ENCODE data around the gene ZBED3. TPM values are rescaled to one million over a fixed set of nuclear protein-coding genes. Genes with fewer than 3 reads are reported as not detected.

Gene ZBED3
- total RNA-seq, 4 donors from 2014 or later: 5.4 to 15.0 (median 8.9) TPM

- WGBS: 99% methylated on average over 4 of the region's 4 CpGs
- intact Hi-C loops (cut with DNase I): no loop called here
- no peak for DNase-seq (ENCODE audit: extremely low spot score)
Measured at GRCh38 chr5:77028631-77029375, 58.3 kb downstream of the ZBED3 start.

GRCh38 chr5:77024490-77024889, 62.6 kb downstream of the ZBED3 start:
- Histone ChIP-seq H3K27me3 (peaks cover 0 to 5% (median 0%) of the 10 kb centered on the region in 4 donors), H3K36me3 (no peaks in the 10 kb centered on the region), H3K4me1 (peaks cover 0 to 3% (median 2%) of the 10 kb centered on the region in 4 donors), H3K27ac (replicated peaks in 1 of 4) (no peak overlapping the region), H3K4me3 (no peak overlapping the region), H3K9me3 (no peaks in the 10 kb centered on the region)
- intact Hi-C loops (cut with DNase I): no loop called here
- no peak for DNase-seq (ENCODE audit: extremely low spot score)
- WGBS: 88% methylated on average over 1 of the region's 1 CpG
- no peak for TF ChIP-seq CTCF (IDR thresholded peaks at IDR 0.05)

More at GRCh38 chr5:77028631-77029375, 58.3 kb downstream of the ZBED3 start:
- no peak overlapping the region for H3K27ac ChIP-seq (replicated peaks in 1 of 4)
- H3K4me1 ChIP-seq: peaks cover 9 to 37% (median 29%) of the 10 kb centered on the region in 4 donors
- no peaks in the 10 kb centered on the region for H3K9me3 ChIP-seq
- H3K27me3 ChIP-seq: no peaks in the 10 kb centered on the region
- H3K36me3 ChIP-seq: no peaks in the 10 kb centered on the region
- TF ChIP-seq CTCF (IDR thresholded peaks at IDR 0.05) (no peak), POLR2AphosphoS5 (IDR thresholded peaks at IDR 0.05) (no peak), POLR2A (IDR thresholded peaks at IDR 0.05; ENCODE audit: low read depth) (no peak), EP300 (IDR thresholded peaks at IDR 0.05) (no peak)
- H3K4me3 ChIP-seq: no peak overlapping the region

GRCh38 chr5:77022511-77023417, 64.3 kb downstream of the ZBED3 start:
- WGBS: 73% methylated on average over 7 of the region's 7 CpGs

More at GRCh38 chr5:77022511-77023417, 64.3 kb downstream of the ZBED3 start:
- intact Hi-C loops (cut with DNase I): no loop called here
- TF ChIP-seq POLR2AphosphoS5 (IDR thresholded peaks at IDR 0.05) (no peak), POLR2A (IDR thresholded peaks at IDR 0.05; ENCODE audit: low read depth) (no peak), CTCF (IDR thresholded peaks at IDR 0.05) (no peak), EP300 (IDR thresholded peaks at IDR 0.05) (no peak)
- no peak for DNase-seq (ENCODE audit: extremely low spot score)
- Histone ChIP-seq H3K27me3 (peaks cover 0 to 9% (median 0%) of the 10 kb centered on the region in 4 donors), H3K4me1 (no peaks in the 10 kb centered on the region), H3K27ac (replicated peaks in 1 of 4) (no peak overlapping the region), H3K9me3 (no peaks in the 10 kb centered on the region), H3K4me3 (no peak overlapping the region), H3K36me3 (no peaks in the 10 kb centered on the region)

Small RNA genes within 50 kb of the gene (small RNA-seq; reads per million reads assigned to genes)
- gene SNORA47: 211 to 371 (median 320) reads per million in 3 donors

Other genes starting within 250 kb of the ZBED3 start
- not detected for gene S100Z, start 237.3 kb downstream of the ZBED3 start, total RNA-seq
- gene CRHBP, start 134.2 kb downstream of the ZBED3 start, total RNA-seq: 1 to 10 TPM in 1 of 4 donors, under 1 TPM in 2, not detected in 1; 0.52 to 1.8 (median 0.84) TPM
- gene AGGF1, start 56.9 kb downstream of the ZBED3 start, total RNA-seq: 10 to 100 TPM; 16.4 to 25.0 (median 22.7) TPM
- gene PDE8B, start 123.4 kb upstream of the ZBED3 start, total RNA-seq: 1 to 10 TPM in 2 of 4 donors, under 1 TPM in 2; 0.83 to 7.1 (median 1.5) TPM

Data from esophagus muscularis mucosa (tissue), 4 donors.